SK-N-SH (cell line): ENCODE data around the gene COPS7A. TPM values are rescaled to one million over a fixed set of nuclear protein-coding genes. Genes with fewer than 3 reads are reported as not detected.

ENCODE experiments used
- CTCF ChIA-PET: fragments of 300-600, 350-600 bp; formaldehyde crosslinking; extraction: SDS; loops from one replicate; lab custom pipeline; 2021; lab: Yijun Ruan, JAX
- POLR2A ChIA-PET: fragments of 350-600 bp; sonication (Branson Sonifier 250); formaldehyde crosslinking; extraction: SDS; loops from one replicate; lab custom pipeline; 2020; ENCODE audit warnings: antibody characterized with exemption, inconsistent platforms; lab: Yijun Ruan, JAX
- DNase-seq: peaks from one replicate; pipeline ENCODE4 v3.0.0; 2012
- H2AFZ ChIP-seq: fragments of 200-600 bp; sonication (generic); 2 replicates; pipeline ENCODE4 v1.8.1; 2016; ENCODE audit warnings: antibody characterized with exemption, mild to moderate bottlenecking, low read depth
- H3F3A ChIP-seq: fragments of 200-600 bp; sonication (generic); replicated peaks from 2 replicates; pipeline ENCODE3; 2016; ENCODE audit warnings: antibody characterized with exemption, mild to moderate bottlenecking; ENCODE audit not compliant: insufficient read depth
- H3K27ac ChIP-seq, 2 experiments: fragments of 200-500 bp in 1 of 2; fragments of 200-600 bp in 1 of 2; sonication (Bioruptor generic) in 1 of 2; sonication (generic), shearing (Covaris generic) in 1 of 2; 2 replicates each; pipeline versions ENCODE4 v1.5.1 to v1.6.1; 2014 to 2016; ENCODE audit warnings: low read depth in 2 of 2, inconsistent platforms in 1 of 2, low read length in 1 of 2, mild to moderate bottlenecking in 1 of 2, mixed read lengths in 1 of 2
- H3K27me3 ChIP-seq: fragments of 200-600 bp; sonication (generic), shearing (Covaris generic); 2 replicates; pipeline ENCODE4 v1.6.1; 2016; ENCODE audit warnings: mixed run types; ENCODE audit not compliant: insufficient read depth
- H3K36me3 ChIP-seq, 2 experiments: fragments of 200-500 bp in 1 of 2; fragments of 200-600 bp in 1 of 2; sonication (Bioruptor generic) in 1 of 2; sonication (generic) in 1 of 2; replicated peaks in 1 of 2; 2 replicates each; pipeline versions ENCODE3 to v1.5.1; 2014 to 2016; ENCODE audit warnings: low read length in 1 of 2, mild to moderate bottlenecking in 1 of 2; ENCODE audit not compliant: insufficient read depth in 2 of 2, control insufficient read depth in 1 of 2
- H3K4me1 ChIP-seq, 2 experiments: fragments of 200-500 bp in 1 of 2; fragments of 200-600 bp in 1 of 2; sonication (Bioruptor generic) in 1 of 2; sonication (generic), shearing (Covaris generic) in 1 of 2; 2 replicates each; pipeline versions ENCODE4 v1.5.1 to v1.6.1; 2014 to 2016; ENCODE audit warnings: low read depth in 1 of 2, low read length in 1 of 2, mixed run types in 1 of 2; ENCODE audit not compliant: insufficient read depth in 2 of 2, control insufficient read depth in 1 of 2
- H3K4me2 ChIP-seq: fragments of 200-600 bp; sonication (generic), shearing (Covaris generic); 2 replicates; pipeline ENCODE4 v1.6.1; 2017; ENCODE audit warnings: mixed run types
- H3K4me3 ChIP-seq, 2 experiments: fragments of 200-500 bp in 1 of 2; fragments of 200-600 bp in 1 of 2; sonication (Bioruptor generic) in 1 of 2; sonication (generic), shearing (Covaris generic) in 1 of 2; 2 replicates each; pipeline versions ENCODE4 v1.5.1 to v1.8.1; 2014 to 2016; ENCODE audit warnings: low read depth in 2 of 2, inconsistent platforms in 1 of 2, low read length in 1 of 2, mild to moderate bottlenecking in 1 of 2, mixed read lengths in 1 of 2, moderate library complexity in 1 of 2
- H3K79me2 ChIP-seq: fragments of 200-600 bp; sonication (generic); 2 replicates; pipeline ENCODE4 v1.8.1; 2017; ENCODE audit warnings: mild to moderate bottlenecking; ENCODE audit not compliant: insufficient read depth
- H3K9ac ChIP-seq: fragments of 200-600 bp; sonication (generic); 2 replicates; pipeline ENCODE4 v1.6.1; 2017; ENCODE audit warnings: mixed run types
- H3K9me2 ChIP-seq: fragments of 200-600 bp; sonication (generic); 2 replicates; pipeline ENCODE4 v1.6.1; 2017; ENCODE audit warnings: mixed run types
- H3K9me3 ChIP-seq: fragments of 200-600 bp; sonication (generic); 2 replicates; pipeline ENCODE4 v1.6.1; 2017; ENCODE audit warnings: mixed run types, mild to moderate bottlenecking, moderate library complexity
- H4K20me1 ChIP-seq: fragments of 200-600 bp; sonication (generic); 2 replicates; pipeline ENCODE4 v1.6.1; 2017; ENCODE audit warnings: mild to moderate bottlenecking, mixed run types; ENCODE audit not compliant: insufficient read depth
- CHD2 ChIP-seq: fragments of 150-350 bp; IDR thresholded peaks from 2 replicates; pipeline ENCODE4 v1.6.1; 2018; ENCODE audit warnings: low read length; ENCODE audit not compliant: partially characterized antibody
- CTCF ChIP-seq: fragments of 200-600 bp; sonication (generic); IDR thresholded peaks from 2 replicates; pipeline ENCODE4 v1.6.1; 2017; ENCODE audit warnings: antibody characterized with exemption, mild to moderate bottlenecking, moderate library complexity
- ELF1 ChIP-seq: IDR thresholded peaks from 2 replicates; pipeline ENCODE4 v1.4.0; 2012
- EP300 ChIP-seq, 2 experiments: IDR thresholded peaks; 2 replicates each; pipeline versions ENCODE4 v1.4.0 to v1.6.1; 2012; ENCODE audit warnings: borderline replicate concordance in 1 of 2, low read depth in 1 of 2, low read length in 1 of 2
- EZH2phosphoT487 ChIP-seq: fragments of 200-600 bp; sonication (generic); IDR thresholded peaks from 2 replicates; pipeline ENCODE4 v1.6.1; 2017; ENCODE audit warnings: low read depth, mixed run types, mild to moderate bottlenecking, antibody characterized with exemption, moderate library complexity, borderline replicate concordance
- FOSL2 ChIP-seq: IDR thresholded peaks from 2 replicates; pipeline ENCODE4 v1.4.0; 2012; ENCODE audit warnings: low read depth, mild to moderate bottlenecking, moderate library complexity, borderline replicate concordance
- FOXJ3 ChIP-seq: sonication (generic); formaldehyde crosslinking; IDR thresholded peaks from 2 replicates; pipeline ENCODE4 v1.5.1; 2020; ENCODE audit warnings: mild to moderate bottlenecking, missing genetic modification reagents
- GABPA ChIP-seq: IDR thresholded peaks from 2 replicates; pipeline ENCODE4 v1.4.0; 2012; ENCODE audit warnings: low read depth, mild to moderate bottlenecking
- IRF3 ChIP-seq: fragments of 150-350 bp; IDR thresholded peaks from 2 replicates; pipeline ENCODE4 v1.6.1; 2016; ENCODE audit warnings: mild to moderate bottlenecking, low read depth, low read length
- MEF2A ChIP-seq: IDR thresholded peaks from 2 replicates; pipeline ENCODE4 v1.4.0; 2012; ENCODE audit warnings: low read depth, borderline replicate concordance
- PBX3 ChIP-seq: IDR thresholded peaks from 2 replicates; pipeline ENCODE4; 2012
- POLR2AphosphoS5 ChIP-seq: IDR thresholded peaks from 2 replicates; pipeline ENCODE4 v1.6.1; 2012; ENCODE audit warnings: low read depth, low read length
- RAD21 ChIP-seq: IDR thresholded peaks from 2 replicates; pipeline ENCODE4 v1.6.1; 2012; ENCODE audit warnings: mild to moderate bottlenecking, low read length
- RFX5 ChIP-seq: IDR thresholded peaks from 2 replicates; pipeline ENCODE4 v1.6.1; 2012; ENCODE audit warnings: mild to moderate bottlenecking, improper control_type of control experiment, low read length
- RXRA ChIP-seq: IDR thresholded peaks from 2 replicates; pipeline ENCODE4 v1.4.0; 2012; ENCODE audit warnings: low read depth, mild to moderate bottlenecking, borderline replicate concordance
- SMC3 ChIP-seq: IDR thresholded peaks from 2 replicates; pipeline ENCODE4 v1.6.1; 2012; ENCODE audit warnings: low read depth, low read length, improper control_type of control experiment
- TCF12 ChIP-seq: IDR thresholded peaks from 2 replicates; pipeline ENCODE4 v1.4.0; 2012
- TEAD4 ChIP-seq: IDR thresholded peaks from 2 replicates; pipeline ENCODE4 v1.4.0; 2012; ENCODE audit warnings: mild to moderate bottlenecking, borderline replicate concordance; ENCODE audit not compliant: insufficient read depth
- YY1 ChIP-seq: IDR thresholded peaks from 2 replicates; pipeline ENCODE4 v1.4.0; 2012; ENCODE audit warnings: low read depth, mild to moderate bottlenecking
- whole genome bisulfite sequencing: methylation state at CpG from one replicate; pipeline ENCODE4 v1.1.6; 2017; ENCODE audit warnings: low lambda C conversion rate; 5-methylcytosine and 5-hydroxymethylcytosine counted together
- polyA plus RNA-seq, 3 experiments: library from polyadenylated mRNA; depleted of rRNA; stranded (reverse); fragments of >200 nt; gene quantifications; 2 replicates each; pipeline ENCODE4 v1.2.3, GENCODE V29; 2012
- TF ChIP-seq, protein P1 (sequence below): IDR thresholded peaks from 2 replicates; pipeline ENCODE4 v1.4.0; 2012; ENCODE audit warnings: low read depth
- TF ChIP-seq, protein P2 (sequence below): IDR thresholded peaks from 2 replicates; pipeline ENCODE4 v1.4.0; 2012; ENCODE audit warnings: low read depth, borderline replicate concordance

Gene COPS7A
- polyA plus RNA-seq, 1 of the 3 experiments (the other 2 are of a cell fraction), result 191 TPM

GRCh38 chr12:6764011-6764828 is 40.4 kb downstream of the COPS7A start:
- H3K36me3 ChIP-seq, result peaks cover 0 to under 1% of the 10 kb centered on the region in 2 experiments
- H2AFZ ChIP-seq, result peak overlapping the region; percentile 52; the same call in 1 of the 2 replicates
- peak overlapping the region; percentile 45 for H3K9ac ChIP-seq
- peak; percentile 88 for DNase-seq
- peaks cover 20 to 37% of the 10 kb centered on the region in 2 experiments for H3K4me1 ChIP-seq
- ChIA-PET CTCF (interaction anchor here (0.8 to 15.2 kb wide), 12 partner anchors 8 to 127 kb away, joined by 3 to 343 read pairs (median 5); partner anchors contain the start of genes LAG3, MLF2, P3H3 and SPSB2), POLR2A (interaction anchor here (1.5 kb wide), 1 partner anchor 10 kb away, joined by 11 read pairs; no protein-coding TSS in a partner anchor)
- H3F3A ChIP-seq, result peaks cover 13% of the 10 kb centered on the region
- WGBS, result 2% methylated on average over 16 of the region's 16 CpGs
- no peaks in the 10 kb centered on the region for H3K9me2 ChIP-seq
- peak overlapping the region; percentile 87 to 99 for H3K27ac ChIP-seq
- peak overlapping the region; percentile 71 for H3K4me2 ChIP-seq
- peaks cover 28% of the 10 kb centered on the region for H3K79me2 ChIP-seq
- peak overlapping the region; percentile 26 to 47 for H3K4me3 ChIP-seq
- H3K9me3 ChIP-seq, result no peaks in the 10 kb centered on the region
- H3K27me3 ChIP-seq, result no peaks in the 10 kb centered on the region
- H4K20me1 ChIP-seq, result peaks cover 24% of the 10 kb centered on the region
- TF ChIP-seq SMC3 (no peak), POLR2AphosphoS5 (peak; percentile 45; the same call in 1 of the 2 replicates), CTCF (no peak), MEF2A (no peak), RAD21 (no peak), GABPA (no peak), PBX3 (peak; percentile 53), TEAD4 (no peak), IRF3 (peak; percentile 55; the same call in 1 of the 2 replicates), CHD2 (peak; percentile 71), YY1 (no peak), FOXJ3 (CRISPR knock-in tag) (no peak), RXRA (no peak), FOSL2 (0 out of 2 replicates have a peak, but pooled peaks have one; percentile 6), TCF12 (0 out of 2 replicates have a peak, but pooled peaks have one; percentile 3), ELF1 (no peak), EP300 (IDR thresholded peaks at IDR 0.05; ENCODE audit: borderline replicate concordance in 1 of 2, low read depth in 1 of 2, low read length in 1 of 2) (peak; percentile 50 to 83; a peak in 3 of 4 replicates), EZH2phosphoT487 (no peak), RFX5 (peak; percentile 100)
- TF ChIP-seq, protein P1, sequence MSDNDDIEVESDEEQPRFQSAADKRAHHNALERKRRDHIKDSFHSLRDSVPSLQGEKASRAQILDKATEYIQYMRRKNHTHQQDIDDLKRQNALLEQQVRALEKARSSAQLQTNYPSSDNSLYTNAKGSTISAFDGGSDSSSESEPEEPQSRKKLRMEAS, result peak; percentile 53
- TF ChIP-seq, protein P2, sequence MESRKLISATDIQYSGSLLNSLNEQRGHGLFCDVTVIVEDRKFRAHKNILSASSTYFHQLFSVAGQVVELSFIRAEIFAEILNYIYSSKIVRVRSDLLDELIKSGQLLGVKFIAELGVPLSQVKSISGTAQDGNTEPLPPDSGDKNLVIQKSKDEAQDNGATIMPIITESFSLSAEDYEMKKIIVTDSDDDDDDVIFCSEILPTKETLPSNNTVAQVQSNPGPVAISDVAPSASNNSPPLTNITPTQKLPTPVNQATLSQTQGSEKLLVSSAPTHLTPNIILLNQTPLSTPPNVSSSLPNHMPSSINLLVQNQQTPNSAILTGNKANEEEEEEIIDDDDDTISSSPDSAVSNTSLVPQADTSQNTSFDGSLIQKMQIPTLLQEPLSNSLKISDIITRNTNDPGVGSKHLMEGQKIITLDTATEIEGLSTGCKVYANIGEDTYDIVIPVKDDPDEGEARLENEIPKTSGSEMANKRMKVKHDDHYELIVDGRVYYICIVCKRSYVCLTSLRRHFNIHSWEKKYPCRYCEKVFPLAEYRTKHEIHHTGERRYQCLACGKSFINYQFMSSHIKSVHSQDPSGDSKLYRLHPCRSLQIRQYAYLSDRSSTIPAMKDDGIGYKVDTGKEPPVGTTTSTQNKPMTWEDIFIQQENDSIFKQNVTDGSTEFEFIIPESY, result peak; percentile 72; the same call in 1 of the 2 replicates
